22Rv1 (cell line): ENCODE data around the gene AHDC1.

Experiments used
- H3K27ac ChIP-seq: fragments of 450-650 bp; 2 replicates; pipeline ENCODE4 v1.5.1; 2017
- CTCF ChIP-seq: fragments of 450-650 bp; IDR thresholded peaks from 2 replicates; pipeline ENCODE4 v1.5.1; 2017; ENCODE audit warnings: mild to moderate bottlenecking
- ZFX ChIP-seq: fragments of 450-650 bp; IDR thresholded peaks from 2 replicates; pipeline ENCODE4 v1.6.1; 2017; ENCODE audit warnings: antibody characterized with exemption, borderline replicate concordance

Gene AHDC1

GRCh38 chr1:27571439-27572018 is 32.4 kb downstream of the AHDC1 start:
- H3K27ac ChIP-seq = no peak overlapping the region
- TF ChIP-seq CTCF (no peak), ZFX (no peak)

- no peak overlapping the region for H3K27ac ChIP-seq
- TF ChIP-seq CTCF (no peak), ZFX (no peak)
These were observed 33.2 kb downstream of the AHDC1 start for GRCh38 chr1:27570784-27571183.

DNA sequence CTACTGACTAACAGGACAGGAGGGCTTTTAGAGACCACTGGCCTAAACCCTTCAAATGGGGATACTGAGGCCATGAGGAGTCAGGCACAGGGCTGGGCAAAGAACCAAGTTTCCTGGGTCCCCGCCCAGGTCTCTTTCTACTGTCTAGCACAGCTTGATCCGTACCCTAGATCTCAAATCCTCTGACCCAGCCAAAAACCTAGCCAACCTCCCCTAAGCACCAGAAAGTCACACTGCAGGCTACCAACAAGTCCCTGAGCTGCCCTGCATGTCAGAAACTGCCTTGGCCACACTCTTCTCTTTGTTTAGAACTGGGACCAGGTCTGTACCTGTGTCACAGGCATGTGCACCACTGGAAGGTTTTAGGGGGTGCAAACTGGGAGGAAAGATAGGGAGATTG is 33.6 kb downstream of the AHDC1 start:
- TF ChIP-seq CTCF (no peak), ZFX (no peak)
- no peak overlapping the region for H3K27ac ChIP-seq

GRCh38 chr1:27569506-27570291 is 34.2 kb downstream of the AHDC1 start:
- no peak overlapping the region for H3K27ac ChIP-seq
- TF ChIP-seq CTCF (no peak), ZFX (no peak)

DNA sequence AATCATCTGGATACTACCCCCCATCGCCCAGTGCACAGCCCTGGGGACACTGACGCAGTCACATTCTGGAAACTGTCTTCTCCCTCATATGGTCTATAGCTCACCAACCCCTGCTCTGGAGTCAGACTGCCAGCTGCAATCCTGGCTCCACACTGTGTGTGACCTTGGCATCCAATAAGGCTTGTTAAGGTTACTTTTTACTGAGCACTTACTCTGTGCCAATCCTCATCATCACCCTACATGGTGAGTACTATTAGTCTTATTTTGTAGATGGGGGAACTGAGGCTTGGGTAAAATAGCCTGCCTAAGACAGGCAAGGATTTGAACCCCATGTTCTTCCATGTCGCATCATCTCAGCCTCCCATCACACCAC is 34.9 kb downstream of the AHDC1 start:
- H3K27ac ChIP-seq = no peak overlapping the region
- no peak for TF ChIP-seq CTCF
- TF ChIP-seq ZFX = no peak

GRCh38 chr1:27568300-27569087 is 35.5 kb downstream of the AHDC1 start:
- TF ChIP-seq ZFX (no peak), CTCF (peak; percentile 99)
- H3K27ac ChIP-seq = no peak overlapping the region

GRCh38 chr1:27567971-27568299 is 36.0 kb downstream of the AHDC1 start:
- TF ChIP-seq ZFX = no peak
- TF ChIP-seq CTCF = no peak
- H3K27ac ChIP-seq = no peak overlapping the region
